IMR-90 (cell line): Measurements from ENCODE around the gene CDK5RAP2. TPM values are rescaled to one million over a fixed set of nuclear protein-coding genes. Genes with fewer than 3 reads are reported as not detected.

Source experiments
- ATAC-seq: fragments of 200-7000 bp; cut with Tn5 transposase; 2 replicates; pipeline ENCODE4 v1.9.1; 2020; ENCODE audit warnings: low read depth, mild to moderate bottlenecking, moderate library complexity
- BruUV-seq: library from RNA; stranded (reverse); fragments of 400-500 nt; replicated peaks from 2 replicates; lab custom pipeline; 2021; lab: Mats Ljungman, UMichigan
- CTCF ChIA-PET: fragments of 300-600 bp; formaldehyde crosslinking; extraction: SDS; loops from one replicate; lab custom pipeline; 2021; ENCODE audit warnings: antibody characterized with exemption; lab: Yijun Ruan, JAX
- POLR2A ChIA-PET: fragments of 300-600 bp; sonication (Branson Sonifier 250); formaldehyde crosslinking; loops from one replicate; lab custom pipeline; 2022; ENCODE audit warnings: antibody characterized with exemption; ENCODE audit not compliant: unreplicated experiment; lab: Charles Lee
- DNase-seq: peaks from one replicate; pipeline ENCODE4 v3.0.0; 2013
- H2AFZ ChIP-seq: replicated peaks from 2 replicates; pipeline ENCODE3; 2013; ENCODE audit warnings: low read length, mild to moderate bottlenecking; ENCODE audit not compliant: poor library complexity
- H2AK5ac ChIP-seq: 2 replicates; pipeline ENCODE4 v1.6.1; 2013; ENCODE audit warnings: low read depth, low read length, inconsistent platforms
- H2AK9ac ChIP-seq: replicated peaks from 2 replicates; pipeline ENCODE3; 2013; ENCODE audit warnings: mild to moderate bottlenecking, low read depth, low read length, moderate library complexity; ENCODE audit not compliant: poor library complexity
- H2BK120ac ChIP-seq: 2 replicates; pipeline ENCODE4 v1.6.1; 2013; ENCODE audit warnings: low read depth, low read length, inconsistent platforms
- H2BK15ac ChIP-seq: 3 replicates; pipeline ENCODE4 v1.6.1; 2013; ENCODE audit warnings: low read depth, low read length, inconsistent platforms
- H2BK20ac ChIP-seq: 2 replicates; pipeline ENCODE4 v1.6.1; 2013; ENCODE audit warnings: low read depth, mild to moderate bottlenecking, inconsistent platforms, low read length, moderate library complexity
- H2BK5ac ChIP-seq: 2 replicates; pipeline ENCODE4 v1.6.1; 2013; ENCODE audit warnings: mild to moderate bottlenecking, low read depth, low read length, inconsistent platforms; ENCODE audit not compliant: poor library complexity, severe bottlenecking
- H3K14ac ChIP-seq: replicated peaks from 2 replicates; pipeline ENCODE4 v1.6.1; 2013; ENCODE audit warnings: low read depth, low read length, inconsistent platforms
- H3K18ac ChIP-seq: 2 replicates; pipeline ENCODE4 v1.6.1; 2013; ENCODE audit warnings: low read depth, low read length, control low read depth
- H3K23ac ChIP-seq: 2 replicates; pipeline ENCODE4 v1.6.1; 2013; ENCODE audit warnings: low read depth, low read length, inconsistent platforms
- H3K27ac ChIP-seq: 2 replicates; pipeline ENCODE4 v1.5.1; 2013; ENCODE audit warnings: mild to moderate bottlenecking, control low read depth, low read length; ENCODE audit not compliant: insufficient read depth
- H3K27me3 ChIP-seq: 2 replicates; pipeline ENCODE4 v1.6.1; 2013; ENCODE audit warnings: low read length; ENCODE audit not compliant: control insufficient read depth, insufficient read depth
- H3K36me3 ChIP-seq: 2 replicates; pipeline ENCODE4 v1.6.1; 2013; ENCODE audit warnings: low read length, mixed read lengths; ENCODE audit not compliant: control insufficient read depth, insufficient read depth
- H3K4ac ChIP-seq: 2 replicates; pipeline ENCODE4 v1.6.1; 2013; ENCODE audit warnings: low read depth, low read length, inconsistent platforms
- H3K4me1 ChIP-seq: 2 replicates; pipeline ENCODE4 v1.6.1; 2013; ENCODE audit warnings: low read length, mixed read lengths; ENCODE audit not compliant: control insufficient read depth, insufficient read depth
- H3K4me2 ChIP-seq: 2 replicates; pipeline ENCODE4 v1.6.1; 2013; ENCODE audit warnings: low read depth, mild to moderate bottlenecking, control low read depth, low read length, moderate library complexity
- H3K4me3 ChIP-seq: 2 replicates; pipeline ENCODE4 v1.5.1; 2013; ENCODE audit warnings: low read depth, mild to moderate bottlenecking, control low read depth, low read length, moderate library complexity; ENCODE audit not compliant: insufficient read depth
- H3K56ac ChIP-seq: 2 replicates; pipeline ENCODE4 v1.6.1; 2013; ENCODE audit warnings: low read length, inconsistent platforms; ENCODE audit not compliant: insufficient read depth; ENCODE audit errors: extremely low read depth
- H3K79me1 ChIP-seq, 2 experiments: 2 replicates each; pipeline ENCODE4 v1.6.1; 2013; ENCODE audit warnings: low read length in 2 of 2, inconsistent platforms in 1 of 2, low read depth in 1 of 2
- H3K9ac ChIP-seq: 2 replicates; pipeline ENCODE4 v1.6.1; 2013; ENCODE audit warnings: low read depth, low read length, control low read depth
- H3K9me1 ChIP-seq: 2 replicates; pipeline ENCODE4 v1.6.1; 2013; ENCODE audit warnings: low read length, inconsistent platforms; ENCODE audit not compliant: insufficient read depth
- H3K9me3 ChIP-seq: 2 replicates; pipeline ENCODE4 v1.6.1; 2013; ENCODE audit warnings: low read length; ENCODE audit not compliant: control insufficient read depth, insufficient read depth
- H4K20me1 ChIP-seq: 2 replicates; pipeline ENCODE4 v1.6.1; 2013; ENCODE audit warnings: low read length, inconsistent platforms; ENCODE audit not compliant: insufficient read depth
- H4K5ac ChIP-seq: 2 replicates; pipeline ENCODE4 v1.6.1; 2013; ENCODE audit warnings: mild to moderate bottlenecking, low read depth, low read length, control low read depth
- H4K8ac ChIP-seq, 2 experiments: 2 replicates each; pipeline ENCODE4 v1.6.1; 2013; ENCODE audit warnings: low read depth in 2 of 2, low read length in 2 of 2, control low read depth in 1 of 2, inconsistent platforms in 1 of 2
- H4K91ac ChIP-seq: 2 replicates; pipeline ENCODE4 v1.6.1; 2013; ENCODE audit warnings: low read depth, low read length, inconsistent platforms; ENCODE audit not compliant: insufficient read depth
- NFE2L2 ChIP-seq: fragments of 150-350 bp; IDR thresholded peaks from 2 replicates; pipeline ENCODE4 v1.6.1; 2016; ENCODE audit warnings: low read depth, mild to moderate bottlenecking, low read length
- RFX5 ChIP-seq: IDR thresholded peaks from 2 replicates; pipeline ENCODE4 v1.8.0; 2012; ENCODE audit warnings: low read depth, mild to moderate bottlenecking, low read length, moderate library complexity
- SMC3 ChIP-seq: fragments of 150-350 bp; IDR thresholded peaks from 2 replicates; pipeline ENCODE4 v1.6.1; 2016; ENCODE audit warnings: low read depth, mild to moderate bottlenecking, antibody characterized with exemption, low read length, moderate library complexity
- WGBS, 2 experiments: methylation state at CpG; one replicate each; pipeline versions ENCODE4 v1.1.5 to v1.1.7; 2013; ENCODE audit warnings: missing lambda C conversion rate in 2 of 2; ENCODE audit not compliant: insufficient read length in 1 of 2; ENCODE audit errors: extremely low coverage in 2 of 2; 5-methylcytosine and 5-hydroxymethylcytosine counted together
- dilution Hi-C: fragments of 300-500 bp; cut with HindIII; formaldehyde crosslinking; loops from one replicate; pipeline ENCODE4 v1.14.3; 2018; ENCODE audit warnings: low sequenced_read_pairs; ENCODE audit not compliant: unreplicated experiment
- in situ Hi-C: fragments of 300-500 bp; cut with MboI; formaldehyde crosslinking; loops from 3 replicates; pipeline ENCODE4 v1.14.3; 2019; ENCODE audit warnings: low sequenced_read_pairs, inconsistent platforms, mixed read lengths
- intact Hi-C: fragments of 100-400 bp; cut with micrococcal nuclease; formaldehyde crosslinking; loops from 2 replicates; pipeline ENCODE4 v1.10.0; 2022
- polyA plus RNA-seq, 3 experiments: library from polyadenylated mRNA; depleted of rRNA; stranded (reverse); fragments of >200 nt; gene quantifications; 2 replicates each; pipeline ENCODE4 v1.2.3, GENCODE V29; 2012; ENCODE audit warnings: low replicate concordance in 1 of 3
- total RNA-seq: library from RNA; depleted of rRNA; stranded (reverse); fragments of >200 nt; gene quantifications from 2 replicates; pipeline ENCODE4 v1.2.3, GENCODE V29; 2012; rRNA removed
- TF ChIP-seq, protein P1 (sequence below): fragments of 150-350 bp; IDR thresholded peaks from 2 replicates; pipeline ENCODE4 v1.6.1; 2016; ENCODE audit warnings: low read depth, mild to moderate bottlenecking, low read length, moderate library complexity, borderline replicate concordance

CDK5RAP2 gene
- total and polyA plus RNA-seq, 2 of the 4 experiments (the other 2 are of a cell fraction), result 29.5 to 31.7 TPM

DNA sequence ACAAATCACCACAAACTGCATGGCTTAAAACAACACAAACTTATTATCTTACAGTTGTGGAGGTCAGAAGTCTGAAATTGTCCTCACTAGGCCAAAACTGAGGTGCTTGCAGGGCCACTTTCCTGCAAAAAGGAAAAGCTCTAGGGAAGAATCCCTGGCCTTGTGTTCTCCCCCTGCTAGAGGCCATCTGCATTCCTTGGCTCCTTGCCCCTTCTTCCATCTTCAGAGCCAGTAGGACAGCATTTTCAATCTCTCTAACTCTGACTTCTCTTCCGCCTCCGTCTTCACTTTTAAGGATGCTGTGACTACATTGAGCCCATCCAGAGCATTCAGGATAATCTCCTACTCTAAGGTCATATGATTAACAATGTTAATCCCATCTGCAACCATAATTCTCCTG, 236.6 kb downstream of the CDK5RAP2 start:
- ChIA-PET POLR2A (no interaction called here), CTCF (no interaction called here)
- DNase-seq (no peak), ATAC-seq (no peak)
- H2BK15ac ChIP-seq, result no peak overlapping the region
- no peak overlapping the region for H2BK20ac ChIP-seq
- TF ChIP-seq SMC3, result no peak
- TF ChIP-seq RFX5, result no peak
- TF ChIP-seq, protein P1, sequence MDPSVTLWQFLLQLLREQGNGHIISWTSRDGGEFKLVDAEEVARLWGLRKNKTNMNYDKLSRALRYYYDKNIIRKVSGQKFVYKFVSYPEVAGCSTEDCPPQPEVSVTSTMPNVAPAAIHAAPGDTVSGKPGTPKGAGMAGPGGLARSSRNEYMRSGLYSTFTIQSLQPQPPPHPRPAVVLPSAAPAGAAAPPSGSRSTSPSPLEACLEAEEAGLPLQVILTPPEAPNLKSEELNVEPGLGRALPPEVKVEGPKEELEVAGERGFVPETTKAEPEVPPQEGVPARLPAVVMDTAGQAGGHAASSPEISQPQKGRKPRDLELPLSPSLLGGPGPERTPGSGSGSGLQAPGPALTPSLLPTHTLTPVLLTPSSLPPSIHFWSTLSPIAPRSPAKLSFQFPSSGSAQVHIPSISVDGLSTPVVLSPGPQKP, result no peak
- TF ChIP-seq NFE2L2, result no peak
- no peaks in the 10 kb centered on the region for H3K9me3 ChIP-seq
- H2BK120ac ChIP-seq, result no peak overlapping the region
- no peak overlapping the region for H3K4ac ChIP-seq
- H3K4me2 ChIP-seq, result no peak overlapping the region
- H2BK5ac ChIP-seq, result no peak overlapping the region
- H4K5ac ChIP-seq, result no peak overlapping the region
- H2AK5ac ChIP-seq, result no peak overlapping the region
- no peak overlapping the region for H3K27ac ChIP-seq
- in situ Hi-C loops (loop anchor here (10.0 kb wide), 1 partner anchor 789 kb away; no protein-coding TSS in a partner anchor), intact Hi-C loops (no loop called here), dilution Hi-C loops (no loop called here)
- H2AFZ ChIP-seq, result no peak overlapping the region
- H3K9me1 ChIP-seq, result peaks cover 2% of the 10 kb centered on the region; the same call in 1 of the 2 replicates
- H4K20me1 ChIP-seq, result no peaks in the 10 kb centered on the region
- H4K8ac ChIP-seq, result no peak overlapping the region
- WGBS, 2 experiments, result 100% methylated on average over 1 of the region's 2 CpGs; no CpG with 5 or more reads in 1 of the 2 experiments
- H3K56ac ChIP-seq, result no peak overlapping the region
- H3K14ac ChIP-seq, result no peak overlapping the region
- H3K9ac ChIP-seq, result no peak overlapping the region
- no peak overlapping the region for H3K18ac ChIP-seq
- no peak overlapping the region for H2AK9ac ChIP-seq
- H3K23ac ChIP-seq, result no peak overlapping the region
- H3K79me1 ChIP-seq, result no peaks in the 10 kb centered on the region
- H4K91ac ChIP-seq, result no peak overlapping the region
- BruUV-seq, result no TSS peak
- H3K4me3 ChIP-seq, result no peak overlapping the region
- H3K4me1 ChIP-seq, result no peaks in the 10 kb centered on the region
- H3K27me3 ChIP-seq, result peaks cover 2% of the 10 kb centered on the region; the same call in 1 of the 2 replicates
- H3K36me3 ChIP-seq, result no peaks in the 10 kb centered on the region

Other genes with a start within 250 kb of the CDK5RAP2 start
- gene MEGF9, start 134.3 kb upstream of the CDK5RAP2 start, total RNA-seq, result 3.4 and 4.7 TPM in 2 replicates
- gene MEGF9, start 134.3 kb upstream of the CDK5RAP2 start, polyA plus RNA-seq (2012; rRNA removed), result 3.0 and 3.4 TPM in 2 replicates
- gene FBXW2, start 213.2 kb upstream of the CDK5RAP2 start, total RNA-seq, result 27.1 and 35.6 TPM in 2 replicates
- gene FBXW2, start 213.2 kb upstream of the CDK5RAP2 start, polyA plus RNA-seq (2012; rRNA removed), result 32.3 and 43.5 TPM in 2 replicates